ENCODE measurements around the gene HRCT1. TPM values are rescaled to one million over a fixed set of nuclear protein-coding genes. Genes with fewer than 3 reads are reported as not detected.
A peak's percentile ranks its signal among the peaks of the same experiment; 100 is the strongest.

Gene HRCT1
- total RNA-seq, 3 donors from 2014 or later = 3.4 to 16.0 (median 12.8) TPM

GRCh38 chr9:35904338-35904737 is 1.7 kb upstream of the HRCT1 start:
- no peaks in the 10 kb centered on the region for H3K9me3 ChIP-seq
- H3K36me3 ChIP-seq = no peaks in the 10 kb centered on the region
- H3K27ac ChIP-seq = peak overlapping the region; percentile 95 to 100
- intact Hi-C loops (cut with DNase I; ENCODE audit: low total_unique reads) = no loop called here
- no peak overlapping the region for H3K4me3 ChIP-seq
- TF ChIP-seq POLR2A (IDR thresholded peaks at IDR 0.05) (no peak), CTCF (IDR thresholded peaks at IDR 0.05) (no peak), POLR2AphosphoS5 (IDR thresholded peaks at IDR 0.05) (no peak)
- peaks cover 42 to 51% of the 10 kb centered on the region in 2 donors for H3K4me1 ChIP-seq
- no peak for DNase-seq (ENCODE audit: low spot score in 2 of 2)
- no peaks in the 10 kb centered on the region for H3K27me3 ChIP-seq

- no peak for TF ChIP-seq CTCF (IDR thresholded peaks at IDR 0.05)
- TF ChIP-seq POLR2A (IDR thresholded peaks at IDR 0.05) = no peak
- no peak for TF ChIP-seq POLR2AphosphoS5 (IDR thresholded peaks at IDR 0.05)
- H3K9me3 ChIP-seq = no peaks in the 10 kb centered on the region
- no peak for DNase-seq (ENCODE audit: low spot score in 2 of 2)
- H3K36me3 ChIP-seq = no peaks in the 10 kb centered on the region
- no peaks in the 10 kb centered on the region for H3K27me3 ChIP-seq
- peak overlapping the region in 1 of 3 donors; percentile 62 for H3K4me3 ChIP-seq
- H3K4me1 ChIP-seq = peaks cover 47 to 60% of the 10 kb centered on the region in 2 donors
- H3K27ac ChIP-seq = peak overlapping the region; percentile 95 to 100
- intact Hi-C loops (cut with DNase I; ENCODE audit: low total_unique reads) = no loop called here
These were observed 786 bp upstream of the HRCT1 start for GRCh38 chr9:35905051-35905781.

DNA sequence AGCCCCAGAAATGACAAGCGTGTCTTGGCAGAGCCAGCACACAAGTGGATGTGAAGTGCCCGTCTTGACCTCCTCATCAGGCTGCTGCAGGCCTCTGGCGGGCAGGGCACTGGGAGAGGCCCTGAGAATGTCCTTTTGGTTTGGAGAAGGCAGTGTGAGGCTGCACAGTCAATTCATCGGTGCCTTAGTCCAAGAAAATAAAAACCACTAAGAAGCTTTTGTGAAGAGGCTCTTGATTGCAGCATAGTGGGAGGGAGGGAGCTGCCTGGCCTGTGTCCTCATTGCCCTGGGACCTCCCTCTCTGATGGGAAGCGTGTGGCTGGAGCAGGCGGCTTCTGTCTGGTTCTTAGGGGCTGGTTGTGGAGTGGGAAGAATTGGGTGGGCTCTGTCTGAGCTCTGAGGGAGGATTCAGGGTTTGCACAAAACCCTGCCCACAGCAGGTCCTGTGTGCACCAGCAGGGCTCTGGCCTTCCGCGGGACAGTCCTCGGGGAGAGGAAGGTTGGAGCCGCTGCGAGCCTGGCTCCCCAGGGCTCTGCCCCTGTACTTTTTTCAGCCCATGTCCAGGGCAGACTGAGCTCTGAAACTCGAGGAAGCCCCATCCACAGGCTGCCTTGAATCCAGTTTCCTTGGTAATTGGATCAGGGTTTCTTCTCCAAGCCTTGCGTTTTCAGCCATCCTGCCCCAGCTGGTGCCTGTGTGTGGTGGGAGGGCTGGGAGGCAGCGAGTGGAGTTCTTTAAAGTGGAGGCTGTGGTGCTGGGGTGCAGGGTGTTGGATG is 1.1 kb downstream of the HRCT1 start:
- H3K9me3 ChIP-seq = no peaks in the 10 kb centered on the region
- no peaks in the 10 kb centered on the region for H3K36me3 ChIP-seq
- peak in 1 of 2 donors; percentile 79 for DNase-seq (ENCODE audit: low spot score in 2 of 2)
- H3K4me3 ChIP-seq = peak overlapping the region; percentile 43 to 62 (median 47)
- TF ChIP-seq CTCF (IDR thresholded peaks at IDR 0.05) = no peak
- no peaks in the 10 kb centered on the region for H3K27me3 ChIP-seq
- intact Hi-C loops (cut with DNase I; ENCODE audit: low total_unique reads) = no loop called here
- H3K4me1 ChIP-seq = peaks cover 47 to 65% of the 10 kb centered on the region in 2 donors
- peak overlapping the region; percentile 95 to 100 for H3K27ac ChIP-seq

DNA sequence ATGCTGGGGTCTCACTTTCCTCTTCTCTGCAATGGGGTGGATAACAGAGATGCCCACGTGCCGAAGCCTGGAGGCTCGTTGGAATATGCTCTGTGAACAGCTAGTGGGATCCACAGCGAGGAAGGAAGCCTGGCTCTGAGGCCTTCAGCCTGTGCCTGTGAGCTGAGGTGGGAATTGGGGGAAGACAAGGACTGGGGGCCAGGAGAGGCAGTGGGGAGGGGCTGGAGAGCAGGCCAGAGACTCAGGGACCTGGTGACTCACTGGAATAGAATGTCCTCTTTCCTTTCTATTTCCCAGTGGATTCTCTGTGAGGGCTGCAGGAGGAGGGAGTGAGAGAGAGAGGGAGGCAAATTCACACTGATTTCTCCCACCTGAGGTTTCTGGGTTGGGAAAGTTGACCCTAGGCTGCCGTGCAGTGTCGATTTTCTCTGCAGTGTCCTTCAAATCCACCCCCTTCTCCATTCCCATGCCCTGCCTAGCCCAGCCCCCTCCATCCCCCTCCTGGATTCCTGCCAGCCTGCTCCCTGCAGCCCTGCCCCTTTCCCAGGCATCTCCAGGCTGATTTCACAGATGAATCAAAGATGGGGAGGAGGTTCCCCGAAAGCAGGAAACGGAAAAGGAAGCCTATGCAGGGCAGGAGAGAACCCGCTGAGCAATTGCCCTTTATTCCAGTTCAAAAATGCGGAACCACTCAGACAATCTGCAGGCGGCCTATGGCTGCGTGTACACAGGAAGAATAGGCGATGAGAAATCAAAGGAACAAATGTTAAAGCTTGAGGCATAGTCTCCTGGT is 1.9 kb downstream of the HRCT1 start:
- H3K4me1 ChIP-seq = peaks cover 47 to 65% of the 10 kb centered on the region in 2 donors
- no peaks in the 10 kb centered on the region for H3K27me3 ChIP-seq
- peak overlapping the region; percentile 95 to 100 for H3K27ac ChIP-seq
- H3K4me3 ChIP-seq = peak overlapping the region; percentile 43 to 62 (median 47)
- no peak for TF ChIP-seq POLR2A (IDR thresholded peaks at IDR 0.05)
- TF ChIP-seq POLR2AphosphoS5 (IDR thresholded peaks at IDR 0.05) = peak in 2 of 3 donors; percentile 23 to 50
- TF ChIP-seq CTCF (IDR thresholded peaks at IDR 0.05) = no peak
- H3K9me3 ChIP-seq = no peaks in the 10 kb centered on the region
- intact Hi-C loops (cut with DNase I; ENCODE audit: low total_unique reads) = no loop called here
- peak in 1 of 2 donors; percentile 76 for DNase-seq (ENCODE audit: low spot score in 2 of 2)
- H3K36me3 ChIP-seq = no peaks in the 10 kb centered on the region

All from breast epithelium (tissue), 4 donors.